Esophagus squamous epithelium (tissue), 5 donors: ENCODE results near the gene CHCHD3. TPM values are rescaled to one million over a fixed set of nuclear protein-coding genes. Genes with fewer than 3 reads are reported as not detected.

Source experiments
- DNase-seq: peaks from one replicate; lab custom pipeline; 2025; lab: John Stamatoyannopoulos, UW
- H3K27ac ChIP-seq, 4 donors: fragments of 200-600 bp; sonication (generic); one replicate each; pipeline ENCODE4 v1.5.1; 2016 to 2019; ENCODE audit warnings: mild to moderate bottlenecking in 1 of 4
- H3K27me3 ChIP-seq, 4 donors: fragments of 200-600 bp; sonication (generic); 1 replicate in 3 of 4; 2 replicates in 1 of 4; pipeline versions ENCODE4 v1.5.1 to v1.6.0; 2017 to 2021; ENCODE audit warnings: antibody characterized with exemption in 1 of 4
- H3K36me3 ChIP-seq, 3 donors: fragments of 200-600 bp; sonication (generic); one replicate each; pipeline ENCODE4 v1.5.1; 2016 to 2019
- H3K4me1 ChIP-seq, 3 donors: fragments of 200-600 bp; sonication (generic); one replicate each; pipeline ENCODE4 v1.5.1; 2017 to 2019
- H3K4me3 ChIP-seq, 4 donors: fragments of 200-600 bp; sonication (generic); 1 replicate in 3 of 4; 2 replicates in 1 of 4; pipeline ENCODE4 v1.5.1; 2016 to 2019; ENCODE audit warnings: mild to moderate bottlenecking in 2 of 4, moderate library complexity in 1 of 4
- H3K9me3 ChIP-seq, 3 donors: fragments of 200-600 bp; sonication (generic); one replicate each; pipeline ENCODE4 v1.5.1; 2016 to 2019
- POLR2A ChIP-seq, 4 donors: fragments of 450-650 bp; IDR thresholded peaks; one replicate each; pipeline ENCODE4 v1.6.1; 2017; ENCODE audit warnings: antibody characterized with exemption in 4 of 4, mild to moderate bottlenecking in 4 of 4, moderate library complexity in 3 of 4
- WGBS, 2 donors: methylation state at CpG; one replicate each; pipeline ENCODE4 v1.1.5; 2018; 5-methylcytosine and 5-hydroxymethylcytosine counted together
- intact Hi-C: fragments of 100-400 bp; cut with DNase I; formaldehyde crosslinking; loops from one replicate; pipeline ENCODE4 v1.15.0; 2022
- total RNA-seq, 4 donors: library from RNA; depleted of rRNA; stranded (reverse); fragments of >200 nt; gene quantifications; one replicate each; pipeline ENCODE4 v1.1.0, GENCODE V29; 2016
- TF ChIP-seq, protein P1 (sequence below), 6 experiments: fragments of 450-650 bp in 4 of 6; fragments of 200-600 bp in 2 of 6; sonication (generic) in 2 of 6; IDR thresholded peaks; one replicate each; pipeline ENCODE4 v1.5.1; 2016 to 2019; ENCODE audit warnings: antibody characterized with exemption in 6 of 6, mild to moderate bottlenecking in 4 of 6, moderate library complexity in 4 of 6
- donor health status: DM: yes; HTN: yes; CAD: no.

Gene CHCHD3
- total RNA-seq, 4 donors from 2014 or later, result 36.8 to 55.0 (median 40.9) TPM

DNA sequence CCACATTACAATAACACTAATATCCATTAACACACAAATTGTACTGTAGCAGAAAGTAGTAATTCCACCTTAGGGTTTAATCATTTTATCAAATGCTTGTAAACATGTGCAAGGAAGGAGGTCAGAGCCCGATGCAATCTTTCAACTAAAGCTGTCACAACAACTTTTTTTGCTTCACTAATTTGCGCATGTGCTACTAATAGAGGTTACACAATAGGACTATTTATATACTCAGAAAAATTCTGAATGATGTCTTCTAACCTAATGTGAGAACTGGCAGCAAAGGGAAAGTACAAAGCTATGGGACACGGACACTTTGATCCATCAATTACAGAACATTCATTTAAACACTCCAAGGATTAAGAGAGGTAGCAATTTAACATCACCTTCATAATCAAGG lies 244.4 kb downstream of the CHCHD3 start:
- intact Hi-C loops, result no loop called here
- WGBS, 2 donors, result 72 to 82% methylated on average over 3 of the region's 3 CpGs
- H3K36me3 ChIP-seq, result peaks cover 0 to 25% (median 0%) of the 10 kb centered on the region in 3 donors
- DNase-seq, result no peak
- TF ChIP-seq, protein P1, sequence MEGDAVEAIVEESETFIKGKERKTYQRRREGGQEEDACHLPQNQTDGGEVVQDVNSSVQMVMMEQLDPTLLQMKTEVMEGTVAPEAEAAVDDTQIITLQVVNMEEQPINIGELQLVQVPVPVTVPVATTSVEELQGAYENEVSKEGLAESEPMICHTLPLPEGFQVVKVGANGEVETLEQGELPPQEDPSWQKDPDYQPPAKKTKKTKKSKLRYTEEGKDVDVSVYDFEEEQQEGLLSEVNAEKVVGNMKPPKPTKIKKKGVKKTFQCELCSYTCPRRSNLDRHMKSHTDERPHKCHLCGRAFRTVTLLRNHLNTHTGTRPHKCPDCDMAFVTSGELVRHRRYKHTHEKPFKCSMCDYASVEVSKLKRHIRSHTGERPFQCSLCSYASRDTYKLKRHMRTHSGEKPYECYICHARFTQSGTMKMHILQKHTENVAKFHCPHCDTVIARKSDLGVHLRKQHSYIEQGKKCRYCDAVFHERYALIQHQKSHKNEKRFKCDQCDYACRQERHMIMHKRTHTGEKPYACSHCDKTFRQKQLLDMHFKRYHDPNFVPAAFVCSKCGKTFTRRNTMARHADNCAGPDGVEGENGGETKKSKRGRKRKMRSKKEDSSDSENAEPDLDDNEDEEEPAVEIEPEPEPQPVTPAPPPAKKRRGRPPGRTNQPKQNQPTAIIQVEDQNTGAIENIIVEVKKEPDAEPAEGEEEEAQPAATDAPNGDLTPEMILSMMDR (IDR thresholded peaks at IDR 0.05), result no peak
- no peak for TF ChIP-seq POLR2A (IDR thresholded peaks at IDR 0.05)
- H3K4me3 ChIP-seq, result no peak overlapping the region
- no peaks in the 10 kb centered on the region for H3K9me3 ChIP-seq
- no peak overlapping the region for H3K27ac ChIP-seq
- no peaks in the 10 kb centered on the region for H3K27me3 ChIP-seq
- no peaks in the 10 kb centered on the region for H3K4me1 ChIP-seq

DNA sequence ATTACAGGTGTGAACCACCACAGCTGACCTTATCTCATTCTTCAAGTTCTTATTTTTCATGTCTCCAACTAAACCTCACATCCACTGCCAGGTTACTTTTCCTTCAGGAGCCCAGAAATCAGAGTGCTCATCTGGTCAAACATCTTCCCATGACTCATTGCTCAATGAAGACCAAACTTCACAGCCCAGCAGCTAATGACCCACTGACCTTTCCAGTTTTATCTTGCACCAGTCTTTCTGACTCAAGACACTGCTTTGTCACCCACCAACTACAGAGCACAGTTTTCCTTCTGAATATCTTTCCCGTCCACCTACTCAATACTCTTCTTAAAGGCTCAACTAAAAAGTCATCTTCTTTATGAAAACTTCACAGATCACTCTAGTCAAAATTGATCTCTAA lies 245.1 kb downstream of the CHCHD3 start:
- no peak for DNase-seq
- H3K4me1 ChIP-seq, result no peaks in the 10 kb centered on the region
- peaks cover 0 to 25% (median 0%) of the 10 kb centered on the region in 3 donors for H3K36me3 ChIP-seq
- no peak for TF ChIP-seq POLR2A (IDR thresholded peaks at IDR 0.05)
- TF ChIP-seq, protein P1 (IDR thresholded peaks at IDR 0.05), result no peak
- no peaks in the 10 kb centered on the region for H3K27me3 ChIP-seq
- no peaks in the 10 kb centered on the region for H3K9me3 ChIP-seq
- no peak overlapping the region for H3K4me3 ChIP-seq
- no peak overlapping the region for H3K27ac ChIP-seq
- WGBS, 2 donors, result 92 to 93% methylated on average over 1 of the region's 1 CpG
- intact Hi-C loops, result no loop called here

DNA sequence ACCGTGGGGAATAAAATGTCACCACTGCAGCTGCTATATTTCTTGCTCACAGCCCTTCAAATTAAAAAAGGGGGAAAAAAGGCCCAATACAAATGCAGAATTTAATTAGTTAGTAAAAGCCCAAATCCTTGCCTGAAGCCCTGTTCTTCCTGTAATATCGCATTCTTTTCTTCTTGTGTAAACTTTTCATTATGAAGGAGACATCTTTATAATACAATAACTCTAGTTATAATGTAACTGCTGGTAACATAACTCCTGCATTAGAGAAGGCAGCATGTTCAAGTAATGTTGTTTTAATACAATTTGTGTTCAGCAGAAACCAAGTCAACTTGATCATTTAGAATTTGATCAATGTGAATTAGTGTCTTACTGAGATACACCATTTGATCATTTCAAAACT lies 250.9 kb downstream of the CHCHD3 start:
- DNase-seq, result no peak
- intact Hi-C loops, result no loop called here
- peaks cover 0 to 14% (median 0%) of the 10 kb centered on the region in 3 donors for H3K36me3 ChIP-seq
- H3K4me3 ChIP-seq, result no peak overlapping the region
- no peak overlapping the region for H3K27ac ChIP-seq
- 41 to 67% methylated on average over 2 of the region's 2 CpGs for WGBS, 2 donors
- H3K9me3 ChIP-seq, result no peaks in the 10 kb centered on the region
- no peaks in the 10 kb centered on the region for H3K4me1 ChIP-seq
- H3K27me3 ChIP-seq, result no peaks in the 10 kb centered on the region
- TF ChIP-seq, protein P1 (IDR thresholded peaks at IDR 0.05), result no peak
- no peak for TF ChIP-seq POLR2A (IDR thresholded peaks at IDR 0.05)

DNA sequence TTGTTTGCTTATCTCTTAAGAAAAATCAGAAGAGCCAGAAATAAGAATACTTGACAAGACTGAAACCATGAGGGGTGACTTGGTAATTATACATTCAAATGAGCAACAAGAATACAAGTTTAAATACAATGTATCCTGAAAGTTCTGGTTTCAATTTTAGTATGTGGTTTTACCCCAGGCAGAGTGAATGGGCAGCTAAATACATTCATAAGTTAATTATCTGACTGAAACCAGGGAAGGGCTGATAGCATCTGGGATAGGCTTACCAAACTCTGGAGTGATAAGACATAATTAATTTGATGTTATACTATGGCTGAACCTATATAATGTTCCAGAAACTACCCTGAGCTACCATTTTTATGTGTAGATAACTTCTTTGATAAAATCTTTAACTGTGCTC lies 253.4 kb downstream of the CHCHD3 start:
- H3K27me3 ChIP-seq, result no peaks in the 10 kb centered on the region
- intact Hi-C loops, result no loop called here
- H3K4me3 ChIP-seq, result no peak overlapping the region
- no peaks in the 10 kb centered on the region for H3K4me1 ChIP-seq
- H3K36me3 ChIP-seq, result no peaks in the 10 kb centered on the region
- TF ChIP-seq, protein P1 (IDR thresholded peaks at IDR 0.05), result no peak
- TF ChIP-seq POLR2A (IDR thresholded peaks at IDR 0.05), result no peak
- DNase-seq, result no peak
- H3K9me3 ChIP-seq, result no peaks in the 10 kb centered on the region
- H3K27ac ChIP-seq, result no peak overlapping the region

DNA sequence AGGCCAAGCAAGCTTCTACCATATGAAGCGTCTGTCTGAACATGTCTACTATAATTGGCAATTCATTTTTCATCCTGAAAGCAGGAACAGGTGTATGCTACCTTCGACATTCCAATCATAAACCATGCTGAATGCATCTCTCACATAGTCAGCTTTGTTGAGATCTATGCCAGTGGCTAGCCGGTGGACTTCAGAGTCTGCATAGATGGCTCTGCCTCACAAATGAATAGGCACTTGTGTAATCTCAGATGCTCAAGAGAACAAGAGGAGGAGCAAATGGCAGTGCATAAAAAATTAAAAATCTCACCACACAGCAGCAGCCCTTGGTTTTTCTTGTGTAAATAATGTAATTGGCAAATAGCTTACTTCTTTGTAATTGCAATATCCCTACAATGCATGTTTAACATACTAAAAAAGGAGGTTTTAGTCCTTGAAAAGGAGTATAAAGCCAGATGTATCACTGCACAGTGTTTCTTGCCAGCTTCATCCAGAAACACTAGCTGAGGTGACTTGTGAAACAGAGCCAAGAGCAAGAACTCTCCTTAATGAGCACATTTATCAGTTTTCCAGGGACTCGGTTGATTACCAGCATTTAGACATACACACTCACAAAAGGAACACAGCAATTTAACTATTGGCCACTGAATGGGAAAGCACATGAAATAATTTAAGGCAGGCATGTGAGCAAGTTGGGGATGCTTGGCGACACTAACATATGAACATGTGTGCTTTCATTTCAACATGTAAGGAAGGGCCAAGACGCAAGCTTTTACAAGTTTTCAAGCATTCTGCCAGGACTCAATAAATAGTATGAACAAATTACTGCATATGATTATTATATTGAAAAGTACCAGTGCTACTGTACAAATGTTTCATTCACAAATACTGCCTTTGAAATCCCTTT lies 255.7 kb downstream of the CHCHD3 start:
- intact Hi-C loops, result no loop called here
- TF ChIP-seq, protein P1 (IDR thresholded peaks at IDR 0.05), result no peak
- TF ChIP-seq POLR2A (IDR thresholded peaks at IDR 0.05), result no peak
- no peaks in the 10 kb centered on the region for H3K36me3 ChIP-seq
- WGBS, 2 donors, result 61 to 72% methylated on average over 5 to 6 of the region's 6 CpGs
- no peak overlapping the region for H3K4me3 ChIP-seq
- H3K9me3 ChIP-seq, result no peaks in the 10 kb centered on the region
- DNase-seq, result no peak
- no peaks in the 10 kb centered on the region for H3K27me3 ChIP-seq
- no peak overlapping the region for H3K27ac ChIP-seq
- H3K4me1 ChIP-seq, result no peaks in the 10 kb centered on the region
